HL-60 (cell line): ENCODE data around the gene KIF2A.

Source experiments
- POLR2AphosphoS5 ChIP-seq: IDR thresholded peaks from 2 replicates; pipeline ENCODE4 v1.6.1; 2012; ENCODE audit warnings: low read depth
- SPI1 ChIP-seq: IDR thresholded peaks from 2 replicates; pipeline ENCODE4 v1.6.1; 2012; ENCODE audit warnings: low read depth, mild to moderate bottlenecking, borderline replicate concordance
- TF ChIP-seq, protein P1 (sequence below): IDR thresholded peaks from one replicate; pipeline ENCODE4 v1.5.1; 2011; ENCODE audit warnings: low read length, control low read depth, inconsistent platforms; ENCODE audit not compliant: insufficient read depth
- TF ChIP-seq, protein P2 (sequence below): IDR thresholded peaks from 2 replicates; pipeline ENCODE4 v1.6.1; 2012; ENCODE audit warnings: low read depth; ENCODE audit not compliant: insufficient replicate concordance

DNA sequence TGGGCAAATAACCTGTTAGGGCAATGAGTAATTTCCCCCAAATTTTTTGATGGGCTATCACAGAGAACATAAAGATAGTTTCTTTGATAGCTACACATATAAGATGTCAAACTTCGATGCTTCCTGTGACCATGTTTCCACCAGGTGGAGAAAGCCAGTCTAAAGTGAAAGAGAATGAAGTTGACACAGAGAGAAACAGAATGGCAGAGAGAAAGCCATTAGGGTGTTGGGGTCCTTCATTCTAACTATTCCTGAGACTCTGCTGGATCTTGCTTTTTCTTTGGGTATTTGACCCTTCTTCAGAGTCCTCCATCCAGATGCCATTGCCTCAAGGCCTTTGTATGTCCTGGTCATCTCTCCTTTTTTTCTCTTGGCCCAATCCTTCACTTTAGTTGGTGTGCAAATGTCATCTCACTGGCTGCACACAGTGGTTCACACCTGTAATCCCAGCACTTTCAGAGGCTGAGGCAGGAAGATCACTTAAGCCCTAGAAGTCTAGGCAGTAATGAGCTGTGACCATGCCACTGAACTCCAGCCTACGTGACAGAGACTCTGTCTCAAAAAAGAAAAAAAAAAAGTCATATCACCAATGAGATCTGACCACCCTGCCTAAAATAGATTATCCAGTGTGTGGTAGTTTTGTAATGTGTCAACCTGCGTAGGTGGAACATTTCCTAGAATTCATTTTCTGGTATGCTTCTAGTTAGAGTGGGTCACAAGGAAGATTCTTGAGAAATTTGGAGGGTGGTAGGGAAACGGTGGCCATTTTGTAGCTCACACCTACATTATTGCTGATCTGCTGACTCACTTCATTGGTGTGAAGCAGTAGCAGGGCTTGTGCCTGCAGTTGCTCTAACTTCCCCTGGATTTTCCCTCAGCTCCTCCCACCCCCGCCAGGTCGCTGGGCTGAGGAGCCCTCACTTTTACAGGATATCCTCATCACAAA lies 20.8 kb upstream of the KIF2A start:
- TF ChIP-seq, protein P1, sequence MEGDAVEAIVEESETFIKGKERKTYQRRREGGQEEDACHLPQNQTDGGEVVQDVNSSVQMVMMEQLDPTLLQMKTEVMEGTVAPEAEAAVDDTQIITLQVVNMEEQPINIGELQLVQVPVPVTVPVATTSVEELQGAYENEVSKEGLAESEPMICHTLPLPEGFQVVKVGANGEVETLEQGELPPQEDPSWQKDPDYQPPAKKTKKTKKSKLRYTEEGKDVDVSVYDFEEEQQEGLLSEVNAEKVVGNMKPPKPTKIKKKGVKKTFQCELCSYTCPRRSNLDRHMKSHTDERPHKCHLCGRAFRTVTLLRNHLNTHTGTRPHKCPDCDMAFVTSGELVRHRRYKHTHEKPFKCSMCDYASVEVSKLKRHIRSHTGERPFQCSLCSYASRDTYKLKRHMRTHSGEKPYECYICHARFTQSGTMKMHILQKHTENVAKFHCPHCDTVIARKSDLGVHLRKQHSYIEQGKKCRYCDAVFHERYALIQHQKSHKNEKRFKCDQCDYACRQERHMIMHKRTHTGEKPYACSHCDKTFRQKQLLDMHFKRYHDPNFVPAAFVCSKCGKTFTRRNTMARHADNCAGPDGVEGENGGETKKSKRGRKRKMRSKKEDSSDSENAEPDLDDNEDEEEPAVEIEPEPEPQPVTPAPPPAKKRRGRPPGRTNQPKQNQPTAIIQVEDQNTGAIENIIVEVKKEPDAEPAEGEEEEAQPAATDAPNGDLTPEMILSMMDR = no peak
- no peak for TF ChIP-seq POLR2AphosphoS5
- TF ChIP-seq SPI1 = no peak
- TF ChIP-seq, protein P2, sequence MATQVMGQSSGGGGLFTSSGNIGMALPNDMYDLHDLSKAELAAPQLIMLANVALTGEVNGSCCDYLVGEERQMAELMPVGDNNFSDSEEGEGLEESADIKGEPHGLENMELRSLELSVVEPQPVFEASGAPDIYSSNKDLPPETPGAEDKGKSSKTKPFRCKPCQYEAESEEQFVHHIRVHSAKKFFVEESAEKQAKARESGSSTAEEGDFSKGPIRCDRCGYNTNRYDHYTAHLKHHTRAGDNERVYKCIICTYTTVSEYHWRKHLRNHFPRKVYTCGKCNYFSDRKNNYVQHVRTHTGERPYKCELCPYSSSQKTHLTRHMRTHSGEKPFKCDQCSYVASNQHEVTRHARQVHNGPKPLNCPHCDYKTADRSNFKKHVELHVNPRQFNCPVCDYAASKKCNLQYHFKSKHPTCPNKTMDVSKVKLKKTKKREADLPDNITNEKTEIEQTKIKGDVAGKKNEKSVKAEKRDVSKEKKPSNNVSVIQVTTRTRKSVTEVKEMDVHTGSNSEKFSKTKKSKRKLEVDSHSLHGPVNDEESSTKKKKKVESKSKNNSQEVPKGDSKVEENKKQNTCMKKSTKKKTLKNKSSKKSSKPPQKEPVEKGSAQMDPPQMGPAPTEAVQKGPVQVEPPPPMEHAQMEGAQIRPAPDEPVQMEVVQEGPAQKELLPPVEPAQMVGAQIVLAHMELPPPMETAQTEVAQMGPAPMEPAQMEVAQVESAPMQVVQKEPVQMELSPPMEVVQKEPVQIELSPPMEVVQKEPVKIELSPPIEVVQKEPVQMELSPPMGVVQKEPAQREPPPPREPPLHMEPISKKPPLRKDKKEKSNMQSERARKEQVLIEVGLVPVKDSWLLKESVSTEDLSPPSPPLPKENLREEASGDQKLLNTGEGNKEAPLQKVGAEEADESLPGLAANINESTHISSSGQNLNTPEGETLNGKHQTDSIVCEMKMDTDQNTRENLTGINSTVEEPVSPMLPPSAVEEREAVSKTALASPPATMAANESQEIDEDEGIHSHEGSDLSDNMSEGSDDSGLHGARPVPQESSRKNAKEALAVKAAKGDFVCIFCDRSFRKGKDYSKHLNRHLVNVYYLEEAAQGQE = no peak
